AG10803 (cell line): ENCODE measurements around the gene SPATA16.
"Not testable (repeated sequence)": the region's sequence is repeated elsewhere in the genome, so short reads cannot be mapped to it uniquely, and the experiment has no call there.

Experiments
- DNase-seq: peaks from one replicate; pipeline ENCODE4 v3.0.0; 2010; ENCODE audit warnings: low read depth
- H3K4me3 ChIP-seq: 2 replicates; pipeline ENCODE4 v1.5.1; 2011; ENCODE audit warnings: mild to moderate bottlenecking, low read length, control low read depth
- CTCF ChIP-seq: conservative IDR thresholded peaks from 2 replicates; pipeline ENCODE4 v1.5.1; 2011; ENCODE audit warnings: mild to moderate bottlenecking, low read length, control low read depth, inconsistent platforms

Gene SPATA16

GRCh38 chr3:173140986-173141385, at the start of gene SPATA16:
TSS of gene SPATA16 (minus strand) at chr3:173141235. CDS start at chr3:173117731, 23,504 bp downstream.
- DNase-seq: no peak
- H3K4me3 ChIP-seq: no peak within 1 kb of the TSS
- no peak for TF ChIP-seq CTCF

DNA sequence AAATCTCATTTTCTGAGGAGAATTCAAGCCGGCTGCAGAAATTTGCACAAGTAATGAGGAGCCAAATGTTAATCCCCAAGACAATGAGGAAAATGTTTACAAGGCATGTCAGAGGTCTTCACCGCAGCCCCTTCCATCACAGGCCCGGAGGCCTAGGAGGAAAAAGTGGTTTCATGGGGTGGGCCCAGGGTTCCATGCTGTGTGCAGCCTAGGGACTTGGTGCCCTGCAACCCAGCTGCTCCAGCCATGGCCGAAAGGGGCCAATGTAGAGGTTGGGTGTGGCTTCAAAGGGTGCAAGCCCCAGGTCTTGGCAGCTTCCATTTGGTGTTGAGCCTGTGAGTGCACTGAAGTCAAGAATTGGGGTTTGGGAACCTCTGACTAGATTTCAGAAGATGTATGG, 42.0 kb upstream of the SPATA16 start:
- not testable (repeated sequence) for DNase-seq

DNA sequence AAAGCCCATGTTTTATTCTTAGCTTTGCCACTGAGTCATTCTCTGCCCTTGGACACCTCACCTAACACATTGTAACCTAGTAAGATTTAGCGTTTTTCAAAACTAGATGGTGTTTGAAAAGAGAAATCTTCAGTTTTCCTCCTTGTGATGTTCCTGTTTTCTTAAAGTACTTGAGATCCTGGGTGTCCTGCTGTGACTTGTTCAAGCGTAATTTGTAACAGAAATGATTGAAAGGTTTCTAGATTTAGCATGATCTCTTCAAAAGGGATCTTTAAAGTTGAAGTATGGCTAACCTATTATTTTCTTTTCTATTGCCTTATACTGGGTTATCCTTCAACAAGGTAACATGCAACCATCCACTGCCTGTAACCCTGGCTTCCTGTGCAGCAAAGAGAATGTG, 32.6 kb upstream of the SPATA16 start:
- no peak for DNase-seq
- H3K4me3 ChIP-seq: no peak overlapping the region
- no peak for TF ChIP-seq CTCF

More for the DNA sequence above, 42.0 kb upstream of the SPATA16 start:
- not testable (repeated sequence) for H3K4me3 ChIP-seq

DNA sequence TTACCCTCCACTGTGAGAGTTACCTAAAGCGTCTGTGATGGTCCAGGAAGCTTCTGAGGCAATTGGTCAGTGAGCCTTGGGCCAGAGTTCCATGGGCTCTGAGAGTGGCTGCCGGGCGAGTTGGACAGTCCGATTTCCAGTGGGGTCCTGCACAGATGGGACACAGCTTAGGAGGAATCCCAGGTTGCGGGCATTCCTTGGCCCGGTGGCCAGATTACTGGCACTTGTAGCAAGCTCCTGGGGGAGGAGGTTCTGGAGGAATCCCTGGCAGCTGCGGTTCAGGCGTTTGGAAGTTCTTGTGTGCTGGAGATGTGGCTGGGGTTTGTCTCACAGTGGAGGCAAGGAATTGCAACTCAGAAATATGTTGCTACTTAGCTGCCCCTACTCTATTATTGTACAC, 18.1 kb upstream of the SPATA16 start:
- not testable (repeated sequence) for DNase-seq

GRCh38 chr3:173156533-173156932, 15.5 kb upstream of the SPATA16 start:
- not testable (repeated sequence) for H3K4me3 ChIP-seq, DNase-seq

More for the DNA sequence above, 18.1 kb upstream of the SPATA16 start:
- H3K4me3 ChIP-seq: not testable (repeated sequence)

DNA sequence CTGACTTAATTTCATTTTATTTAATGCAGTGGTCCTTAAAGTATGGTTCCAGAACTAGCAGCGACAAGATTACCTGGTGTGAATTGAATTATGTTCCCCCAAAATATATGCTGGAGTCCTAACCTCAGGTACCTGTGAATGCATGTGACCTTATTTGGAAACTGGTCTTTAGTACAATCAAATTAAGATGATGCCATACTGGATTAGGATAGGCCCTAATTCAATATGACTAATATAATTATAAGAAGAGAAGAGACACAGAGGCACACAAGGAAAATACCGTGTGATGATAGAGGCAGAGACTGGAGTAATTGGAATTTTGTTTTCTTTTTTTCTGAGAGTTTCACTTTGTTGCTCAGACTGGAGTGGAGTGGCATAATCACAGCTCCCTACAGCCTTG, 12.6 kb upstream of the SPATA16 start:
- TF ChIP-seq CTCF: no peak

DNA sequence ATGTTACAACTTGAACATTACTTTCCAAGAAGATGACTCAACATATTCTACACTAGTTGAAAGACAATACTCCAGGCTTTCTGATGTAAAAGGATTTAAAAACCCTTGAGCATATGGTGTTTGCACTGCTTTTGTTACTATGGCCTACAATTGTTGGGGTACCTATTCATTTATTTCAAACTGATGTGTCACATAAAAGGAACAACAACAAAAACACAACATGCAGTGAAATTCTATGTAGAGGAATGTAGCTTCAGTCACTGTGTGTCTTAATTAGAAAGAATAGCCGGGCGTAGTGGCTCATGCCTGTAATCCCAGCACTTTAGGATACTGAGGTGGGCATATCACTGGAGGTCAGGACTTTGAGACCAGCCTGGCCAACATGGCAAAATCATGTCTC, 1.6 kb downstream of the SPATA16 start:
- no peak for TF ChIP-seq CTCF
- no peak for DNase-seq
- H3K4me3 ChIP-seq: no peak overlapping the region

More for the DNA sequence above, 12.6 kb upstream of the SPATA16 start:
- no peak for DNase-seq
- no peak overlapping the region for H3K4me3 ChIP-seq

- H3K4me3 ChIP-seq: no peak overlapping the region
- no peak for DNase-seq
- TF ChIP-seq CTCF: no peak
These were observed 3.0 kb downstream of the SPATA16 start for GRCh38 chr3:173138026-173138425.

- DNase-seq: no peak
- no peak overlapping the region for H3K4me3 ChIP-seq
- TF ChIP-seq CTCF: no peak
These were observed 6.0 kb downstream of the SPATA16 start for GRCh38 chr3:173135059-173135458.
